Brain pericyte (primary cell): Measurements from ENCODE around the gene MXRA5.
"Not testable (repeated sequence)": the region's sequence is repeated elsewhere in the genome, so short reads cannot be mapped to it uniquely, and the experiment has no call there.

Experiments
- DNase-seq: peaks from one replicate; pipeline ENCODE4 v3.0.0-alpha.2; 2012; ENCODE audit warnings: low read depth, low spot score

Gene MXRA5, protein sequence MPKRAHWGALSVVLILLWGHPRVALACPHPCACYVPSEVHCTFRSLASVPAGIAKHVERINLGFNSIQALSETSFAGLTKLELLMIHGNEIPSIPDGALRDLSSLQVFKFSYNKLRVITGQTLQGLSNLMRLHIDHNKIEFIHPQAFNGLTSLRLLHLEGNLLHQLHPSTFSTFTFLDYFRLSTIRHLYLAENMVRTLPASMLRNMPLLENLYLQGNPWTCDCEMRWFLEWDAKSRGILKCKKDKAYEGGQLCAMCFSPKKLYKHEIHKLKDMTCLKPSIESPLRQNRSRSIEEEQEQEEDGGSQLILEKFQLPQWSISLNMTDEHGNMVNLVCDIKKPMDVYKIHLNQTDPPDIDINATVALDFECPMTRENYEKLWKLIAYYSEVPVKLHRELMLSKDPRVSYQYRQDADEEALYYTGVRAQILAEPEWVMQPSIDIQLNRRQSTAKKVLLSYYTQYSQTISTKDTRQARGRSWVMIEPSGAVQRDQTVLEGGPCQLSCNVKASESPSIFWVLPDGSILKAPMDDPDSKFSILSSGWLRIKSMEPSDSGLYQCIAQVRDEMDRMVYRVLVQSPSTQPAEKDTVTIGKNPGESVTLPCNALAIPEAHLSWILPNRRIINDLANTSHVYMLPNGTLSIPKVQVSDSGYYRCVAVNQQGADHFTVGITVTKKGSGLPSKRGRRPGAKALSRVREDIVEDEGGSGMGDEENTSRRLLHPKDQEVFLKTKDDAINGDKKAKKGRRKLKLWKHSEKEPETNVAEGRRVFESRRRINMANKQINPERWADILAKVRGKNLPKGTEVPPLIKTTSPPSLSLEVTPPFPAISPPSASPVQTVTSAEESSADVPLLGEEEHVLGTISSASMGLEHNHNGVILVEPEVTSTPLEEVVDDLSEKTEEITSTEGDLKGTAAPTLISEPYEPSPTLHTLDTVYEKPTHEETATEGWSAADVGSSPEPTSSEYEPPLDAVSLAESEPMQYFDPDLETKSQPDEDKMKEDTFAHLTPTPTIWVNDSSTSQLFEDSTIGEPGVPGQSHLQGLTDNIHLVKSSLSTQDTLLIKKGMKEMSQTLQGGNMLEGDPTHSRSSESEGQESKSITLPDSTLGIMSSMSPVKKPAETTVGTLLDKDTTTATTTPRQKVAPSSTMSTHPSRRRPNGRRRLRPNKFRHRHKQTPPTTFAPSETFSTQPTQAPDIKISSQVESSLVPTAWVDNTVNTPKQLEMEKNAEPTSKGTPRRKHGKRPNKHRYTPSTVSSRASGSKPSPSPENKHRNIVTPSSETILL (N-terminal part only)

DNA sequence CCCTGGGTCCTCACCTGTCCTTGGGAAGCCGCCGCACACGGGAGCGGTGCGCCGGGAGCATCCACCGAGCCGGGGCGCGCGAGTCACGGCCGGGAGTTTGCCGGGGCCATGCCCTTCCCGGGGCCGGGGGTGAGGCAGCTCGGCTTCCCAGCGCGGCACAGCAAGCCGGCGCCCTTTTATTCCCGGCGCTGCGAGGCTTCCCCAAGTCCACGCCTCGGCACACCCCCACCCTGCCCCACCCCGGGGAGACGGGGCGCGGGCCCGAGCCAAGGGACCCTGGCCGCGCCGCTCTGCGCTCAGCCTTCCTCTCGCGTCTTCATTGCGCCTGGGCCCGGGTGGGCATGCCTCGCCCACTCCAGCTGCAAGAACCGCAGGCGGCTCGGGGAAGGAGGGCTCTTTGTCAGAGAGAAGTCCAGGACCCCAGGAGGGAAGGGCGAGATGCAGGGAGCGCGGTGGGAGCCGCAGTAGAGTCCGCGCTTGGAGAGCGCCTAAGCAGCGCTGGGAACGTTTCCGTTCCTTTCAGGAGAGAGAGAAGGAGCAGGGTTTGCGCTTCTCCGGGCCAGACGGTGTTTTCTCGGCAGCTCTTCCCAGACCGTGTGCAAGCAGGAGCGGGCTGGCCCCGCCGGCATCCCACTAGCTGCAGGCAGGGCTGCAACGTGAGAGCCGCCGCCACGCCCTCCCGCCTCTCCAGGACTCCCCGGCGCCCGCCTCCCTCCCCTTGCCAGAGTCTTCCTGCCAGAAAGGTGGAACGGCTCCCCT lies at the start of gene MXRA5:
MXRA5 (minus strand) TSS at position 152 of the 759 bp plus-strand sequence. CDS start 2,819 bp downstream, outside the sequence.
- no peak for DNase-seq

GRCh38 chrX:3393581-3394111 lies 47.2 kb upstream of the MXRA5 start:
- no peak for DNase-seq

DNA sequence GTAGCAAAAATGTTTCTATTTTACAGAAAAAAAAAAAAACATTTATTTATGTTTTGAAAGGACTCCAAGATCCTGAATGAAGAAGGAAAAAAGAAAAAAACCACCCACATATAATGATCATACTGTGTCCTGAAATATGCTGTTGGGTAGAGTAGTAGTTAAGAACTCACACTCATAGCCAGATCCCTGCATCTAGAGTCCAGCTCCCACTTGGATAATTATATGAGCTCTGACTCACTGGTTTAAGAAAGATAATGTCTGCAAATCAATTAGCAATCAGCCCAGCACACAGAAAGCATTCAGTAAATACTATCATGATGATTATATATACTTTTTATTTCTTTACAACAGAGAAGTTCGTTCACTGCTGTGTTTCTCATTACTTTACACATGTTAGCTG lies 46.7 kb upstream of the MXRA5 start:
- no peak for DNase-seq

DNA sequence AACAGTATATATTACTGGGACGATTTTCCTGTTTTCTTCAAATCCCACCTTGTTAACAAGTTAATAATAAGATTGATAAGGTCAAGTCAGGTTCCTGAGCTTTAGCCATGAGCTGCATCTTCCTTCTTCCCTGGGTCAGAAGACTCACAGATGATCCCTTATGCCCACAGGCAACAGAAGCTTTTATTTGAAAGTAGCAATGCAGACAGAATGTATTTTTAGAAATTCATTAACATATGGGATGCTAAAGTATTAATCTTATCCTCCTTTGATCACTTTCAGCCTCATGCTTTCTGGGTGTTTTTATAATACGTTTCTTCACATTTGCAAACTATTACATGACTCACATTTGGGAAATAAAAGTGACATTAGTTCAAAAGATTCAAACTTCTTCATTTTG lies 42.0 kb upstream of the MXRA5 start:
- no peak for DNase-seq

DNA sequence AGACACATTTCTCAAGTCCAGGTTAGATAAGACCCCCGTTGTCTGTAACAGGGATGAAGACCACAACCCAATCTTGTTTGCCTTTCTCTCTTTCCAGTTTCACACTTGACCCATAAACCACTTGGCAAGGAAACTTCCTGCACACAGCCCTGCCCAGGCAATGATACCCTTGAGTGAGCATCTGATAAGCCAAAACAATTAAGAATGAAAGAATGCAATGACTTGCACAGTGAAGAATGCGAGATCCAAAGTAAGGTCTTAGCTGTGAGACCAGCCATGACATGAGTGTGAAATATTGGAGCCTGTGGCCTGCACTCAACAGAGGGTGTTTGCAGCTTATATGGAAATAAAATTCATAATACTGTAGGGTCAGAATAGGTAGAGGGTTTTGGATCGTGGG lies 37.9 kb upstream of the MXRA5 start:
- DNase-seq, result no peak

GRCh38 chrX:3380603-3381002 lies 34.2 kb upstream of the MXRA5 start:
- no peak for DNase-seq

GRCh38 chrX:3379111-3379510 lies 32.7 kb upstream of the MXRA5 start:
- no peak for DNase-seq

- DNase-seq, result no peak
Measured at GRCh38 chrX:3378156-3378555, 31.7 kb upstream of the MXRA5 start.

- DNase-seq, result no peak
Measured at GRCh38 chrX:3377560-3377959, 31.1 kb upstream of the MXRA5 start.

- DNase-seq, result not testable (repeated sequence)
Measured at GRCh38 chrX:3375878-3376508, 29.5 kb upstream of the MXRA5 start.

DNA sequence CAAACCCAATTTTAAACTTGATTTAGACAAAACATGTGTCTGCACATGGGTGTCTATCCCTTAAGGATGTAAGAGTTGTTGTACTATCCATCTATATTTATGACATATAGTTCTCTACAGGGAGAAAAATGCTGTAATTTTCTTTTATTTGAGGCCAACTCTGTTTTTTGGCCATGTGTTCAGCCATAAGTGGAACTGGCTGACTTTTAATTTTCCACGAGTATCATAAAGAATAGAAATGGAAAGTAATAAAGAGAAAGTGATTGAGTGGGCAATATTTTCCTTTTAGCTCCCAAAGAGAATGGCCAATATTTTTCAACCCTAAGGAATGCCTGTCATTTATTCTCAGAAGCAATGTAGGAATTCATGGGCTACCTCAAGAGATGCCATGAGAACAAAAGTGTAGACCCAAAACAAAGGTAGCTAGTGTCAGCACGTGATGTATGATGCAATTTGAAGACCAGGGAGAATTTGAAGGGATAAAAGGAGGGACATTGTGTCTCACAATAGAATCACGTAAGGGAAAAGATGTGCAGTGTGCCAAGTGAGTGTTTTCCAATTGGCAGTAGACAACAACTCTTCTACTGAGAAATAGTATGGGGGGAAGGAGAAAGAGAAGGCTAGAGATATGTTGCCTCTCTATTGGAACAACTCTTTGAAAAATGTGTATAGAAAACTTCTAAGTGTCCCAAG lies 27.8 kb upstream of the MXRA5 start:
- no peak for DNase-seq

DNA sequence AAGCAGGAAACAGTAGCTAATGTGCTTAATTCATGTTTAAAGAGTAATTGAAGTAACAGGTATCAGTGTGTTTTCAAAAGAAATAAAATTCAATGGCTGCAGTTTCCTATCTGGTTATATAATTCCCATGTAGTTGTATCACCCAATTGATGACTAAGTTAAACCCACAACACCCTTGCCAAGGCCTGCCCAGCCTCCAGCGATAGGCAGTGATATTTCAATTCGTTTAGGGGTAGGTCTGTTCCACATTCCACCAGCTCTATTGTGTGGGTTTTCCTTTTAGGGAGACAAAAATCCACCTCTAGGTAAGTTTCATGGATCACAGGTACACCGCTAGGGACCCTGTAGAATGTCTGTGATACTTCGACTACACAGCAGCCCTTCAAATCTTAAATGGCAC lies 24.7 kb upstream of the MXRA5 start:
- DNase-seq, result no peak

DNA sequence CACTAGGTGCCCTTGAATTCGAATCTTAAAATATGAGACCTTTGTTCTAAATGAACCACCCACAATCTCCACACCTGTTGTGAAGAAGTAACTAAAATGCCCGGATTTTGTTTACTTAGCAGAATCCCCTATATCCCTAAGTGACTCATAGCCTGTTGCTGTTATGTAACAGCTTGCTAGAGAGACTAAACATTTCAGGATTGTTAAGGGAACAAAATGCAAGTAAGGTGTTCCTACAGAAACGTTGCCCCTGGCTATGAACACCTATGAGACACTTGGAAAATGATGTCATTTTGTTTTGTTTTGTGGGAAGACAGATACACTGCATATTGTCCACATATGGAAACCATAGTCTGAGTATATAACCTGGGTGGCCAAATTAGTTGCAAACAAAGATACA lies 24.2 kb upstream of the MXRA5 start:
- DNase-seq, result no peak

- DNase-seq, result no peak
Measured at GRCh38 chrX:3362956-3363355, 16.5 kb upstream of the MXRA5 start.

DNA sequence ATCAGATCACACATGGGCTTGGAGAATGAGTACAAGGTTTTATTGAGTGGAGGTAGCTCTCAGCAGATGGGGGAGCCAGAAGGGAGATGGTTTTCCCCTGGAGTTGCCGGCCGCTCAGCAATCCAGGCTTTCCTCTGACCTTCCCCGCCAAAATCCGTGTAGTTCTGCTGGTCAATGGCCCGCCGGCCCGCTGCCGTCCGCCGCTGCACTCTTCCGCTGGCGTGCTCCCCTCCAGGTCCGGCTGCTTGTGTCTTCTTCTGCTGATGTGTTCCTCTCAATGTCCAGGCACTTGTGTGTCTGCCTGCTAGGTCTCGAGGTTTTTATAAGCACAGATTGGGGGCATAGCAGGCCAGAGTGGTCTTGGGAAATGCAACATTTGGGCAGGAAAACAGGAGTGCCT lies 14.4 kb upstream of the MXRA5 start:
- no peak for DNase-seq

DNA sequence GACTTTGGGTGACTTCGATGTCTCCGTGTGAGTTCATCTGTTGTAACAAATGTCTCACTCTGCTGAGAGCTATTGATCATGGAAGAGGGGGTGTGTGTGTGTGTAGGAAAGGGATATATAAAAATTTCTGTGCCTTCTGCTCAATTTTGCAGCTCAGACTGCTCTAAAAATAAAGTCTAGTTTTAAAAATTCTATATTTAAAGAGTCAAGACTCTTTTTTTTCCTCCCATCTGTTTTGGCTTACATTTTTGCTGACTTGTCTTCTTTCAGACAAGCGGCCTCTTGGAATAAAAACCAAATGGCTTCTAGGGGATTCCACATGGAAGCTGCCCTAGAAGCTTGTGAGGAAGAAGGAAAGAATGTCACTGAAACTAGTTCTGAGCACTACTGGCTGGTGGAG lies 6.3 kb upstream of the MXRA5 start:
- not testable (repeated sequence) for DNase-seq

DNA sequence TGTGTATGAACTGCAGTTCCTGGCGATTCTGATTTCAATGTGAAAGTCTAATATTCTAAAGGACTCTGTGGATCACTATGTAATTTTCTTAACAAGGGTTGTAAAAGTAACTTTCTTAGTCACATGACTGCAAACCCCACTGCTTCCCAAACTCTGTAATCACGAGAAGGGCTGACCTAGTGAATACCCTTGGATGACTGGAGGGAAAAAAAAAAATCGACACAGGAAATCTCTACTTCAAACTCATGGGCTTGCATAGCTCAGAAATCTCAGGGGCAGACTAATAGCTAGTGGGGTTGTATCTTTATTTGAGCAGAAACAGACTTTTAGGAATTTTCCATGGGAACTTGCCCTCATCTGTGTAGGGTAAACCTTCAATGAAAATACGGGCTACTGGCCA lies 4.8 kb upstream of the MXRA5 start:
- no peak for DNase-seq

DNA sequence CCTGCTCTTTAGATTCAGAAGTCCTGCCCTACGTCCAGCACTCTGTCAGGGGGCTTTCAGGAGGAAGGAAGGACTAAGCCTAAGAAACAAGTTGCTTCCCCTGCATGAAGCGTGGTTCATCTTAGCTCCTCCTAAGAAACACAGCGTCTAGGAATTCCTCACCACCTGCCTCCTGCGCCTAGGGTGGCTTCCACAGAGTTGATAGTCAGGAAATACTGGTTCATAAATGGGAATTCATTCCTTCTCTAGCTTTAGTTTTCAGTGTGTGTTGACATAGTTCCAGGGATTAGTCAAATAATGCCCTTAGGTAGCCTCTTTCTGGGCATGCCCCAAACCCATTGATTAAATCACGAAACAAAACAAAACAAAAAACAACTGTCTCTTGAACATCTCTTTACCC lies 1.7 kb upstream of the MXRA5 start:
- DNase-seq, result no peak

- no peak for DNase-seq
Measured at GRCh38 chrX:3345281-3346191, 916 bp downstream of the MXRA5 start.
